RWPE1 (cell line): ENCODE data around the gene HIVEP3.

Experiments used
- CTCF ChIA-PET: fragments of 350-600 bp; sonication (Branson Sonifier 250); formaldehyde crosslinking; extraction: SDS; loops from one replicate; lab custom pipeline; 2021; lab: Yijun Ruan, JAX
- POLR2A ChIA-PET: fragments of 400-600 bp; formaldehyde crosslinking; extraction: SDS; loops from one replicate; lab custom pipeline; 2020; ENCODE audit warnings: antibody characterized with exemption; ENCODE audit not compliant: low non-redundant PET; lab: Yijun Ruan, JAX
- DNase-seq: peaks from one replicate; pipeline ENCODE4 v3.0.0; 2012; ENCODE audit warnings: low spot score
- H3K27ac ChIP-seq: fragments of 450-650 bp; 2 replicates; pipeline ENCODE4 v1.5.1; 2017
- CTCF ChIP-seq: fragments of 450-650 bp; conservative IDR thresholded peaks from 2 replicates; pipeline ENCODE4 v1.5.1; 2017; ENCODE audit warnings: low read depth, mild to moderate bottlenecking

The HIVEP3 gene

GRCh38 chr1:41847733-41848132 is 71.0 kb downstream of the HIVEP3 start:
- TF ChIP-seq CTCF = no peak
- ChIA-PET CTCF (no interaction called here), POLR2A (no interaction called here)
- H3K27ac ChIP-seq = no peak overlapping the region
- no peak for DNase-seq

DNA sequence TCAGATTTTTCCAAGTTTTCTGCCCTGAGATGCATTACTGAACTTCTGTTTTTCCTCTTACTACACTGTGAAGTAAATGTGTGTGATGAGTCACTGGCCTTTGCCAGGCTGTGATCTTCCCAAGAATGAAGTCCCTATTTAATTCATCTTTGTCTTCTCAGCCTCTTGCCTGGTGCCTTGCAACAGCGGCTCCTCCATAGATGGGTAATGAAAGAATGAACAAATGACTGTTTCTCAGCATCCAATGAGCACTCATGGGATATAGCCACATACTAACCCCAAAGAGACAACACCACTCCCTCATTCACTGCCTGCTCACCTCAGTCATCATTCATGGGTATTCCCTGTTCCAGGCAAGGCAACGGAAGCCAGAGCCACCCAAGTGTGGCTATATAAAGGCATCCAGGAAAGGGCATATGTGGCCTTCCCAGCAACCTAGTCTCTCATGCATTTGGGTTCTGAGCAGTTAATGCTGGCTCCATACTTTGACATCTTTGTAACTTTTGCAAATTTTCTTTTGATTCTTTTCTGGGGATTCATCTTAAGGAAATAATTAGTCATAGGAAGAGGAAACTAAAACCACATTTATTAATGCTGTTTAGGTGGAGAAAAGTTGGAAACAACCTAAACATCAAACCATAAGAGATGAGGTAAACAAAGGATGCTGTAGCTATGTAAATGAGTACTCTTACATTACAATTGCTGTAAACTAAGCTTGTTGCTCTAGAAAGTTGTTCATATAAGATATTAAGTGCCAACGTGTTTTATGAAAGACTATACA is 71.9 kb downstream of the HIVEP3 start:
- no peak for TF ChIP-seq CTCF
- H3K27ac ChIP-seq = no peak overlapping the region
- DNase-seq = no peak
- POLR2A ChIA-PET = no interaction called here
- CTCF ChIA-PET = interaction anchor here (0.6 kb wide), 1 partner anchor 12 kb away, joined by 3 read pairs; no protein-coding TSS in a partner anchor

- no peak overlapping the region for H3K27ac ChIP-seq
- no peak for TF ChIP-seq CTCF
- ChIA-PET POLR2A (no interaction called here), CTCF (no interaction called here)
- DNase-seq = no peak
Measured at GRCh38 chr1:41844781-41845272, 73.9 kb downstream of the HIVEP3 start.

GRCh38 chr1:41844255-41844654 is 74.5 kb downstream of the HIVEP3 start:
- no peak overlapping the region for H3K27ac ChIP-seq
- DNase-seq = no peak
- no peak for TF ChIP-seq CTCF
- ChIA-PET CTCF (no interaction called here), POLR2A (no interaction called here)

DNA sequence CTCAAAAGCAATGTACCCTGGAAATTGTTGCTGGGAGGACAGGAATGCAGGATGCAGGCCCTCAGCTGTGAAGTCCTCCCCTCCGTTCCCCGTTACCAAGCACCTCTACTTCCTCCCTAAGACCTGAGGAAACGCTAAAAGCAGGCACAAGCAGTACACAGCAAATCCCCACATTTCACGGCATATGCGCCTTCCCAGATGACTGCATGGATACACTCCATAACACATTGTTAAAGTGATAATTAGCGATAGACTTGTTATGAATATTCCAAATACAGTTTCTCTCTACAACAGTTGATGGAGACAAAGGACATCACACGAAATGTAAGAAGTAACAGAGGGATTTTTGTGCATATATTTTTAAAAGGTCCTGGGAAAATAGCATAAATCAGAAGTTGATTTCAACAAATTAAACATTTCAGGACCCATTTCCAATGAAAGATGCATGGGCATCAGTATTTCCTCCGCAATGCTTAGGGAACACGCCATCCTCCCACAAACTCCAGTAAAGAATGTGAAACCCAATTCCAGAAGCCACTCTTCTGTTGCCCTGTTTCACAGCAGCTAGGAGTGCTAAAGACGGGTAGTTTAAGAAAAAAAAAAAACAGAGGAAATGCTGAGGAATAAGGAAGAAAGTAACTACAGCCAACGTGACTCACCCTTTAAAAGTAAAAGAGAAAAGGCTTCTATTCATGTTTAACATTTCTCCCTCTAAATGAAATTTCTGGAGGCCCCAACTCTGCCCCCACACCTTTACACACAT is 75.5 kb downstream of the HIVEP3 start:
- ChIA-PET POLR2A (no interaction called here), CTCF (interaction anchor here (0.8 kb wide), 1 partner anchor 25 kb away, joined by 3 read pairs; no protein-coding TSS in a partner anchor)
- no peak overlapping the region for H3K27ac ChIP-seq
- DNase-seq = no peak
- no peak for TF ChIP-seq CTCF

GRCh38 chr1:41842326-41842725 is 76.4 kb downstream of the HIVEP3 start:
- DNase-seq = no peak
- ChIA-PET POLR2A (no interaction called here), CTCF (interaction anchor here (0.8 kb wide), 1 partner anchor 24 kb away, joined by 3 read pairs; no protein-coding TSS in a partner anchor)
- no peak for TF ChIP-seq CTCF
- H3K27ac ChIP-seq = no peak overlapping the region
